Loucy (cell line): Measurements from ENCODE around the gene FAM98A.

Experiments used
- EZH2phosphoT487 ChIP-seq: fragments of 200-600 bp; IDR thresholded peaks from 2 replicates; pipeline ENCODE4 v1.6.1; 2018; ENCODE audit warnings: antibody characterized with exemption, mild to moderate bottlenecking, moderate library complexity, borderline replicate concordance
- TF ChIP-seq, protein P1 (sequence below): fragments of 200-600 bp; sonication (generic); conservative IDR thresholded peaks from 2 replicates; pipeline ENCODE4 v1.5.1; 2014; ENCODE audit warnings: mild to moderate bottlenecking, antibody characterized with exemption, low read length

DNA sequence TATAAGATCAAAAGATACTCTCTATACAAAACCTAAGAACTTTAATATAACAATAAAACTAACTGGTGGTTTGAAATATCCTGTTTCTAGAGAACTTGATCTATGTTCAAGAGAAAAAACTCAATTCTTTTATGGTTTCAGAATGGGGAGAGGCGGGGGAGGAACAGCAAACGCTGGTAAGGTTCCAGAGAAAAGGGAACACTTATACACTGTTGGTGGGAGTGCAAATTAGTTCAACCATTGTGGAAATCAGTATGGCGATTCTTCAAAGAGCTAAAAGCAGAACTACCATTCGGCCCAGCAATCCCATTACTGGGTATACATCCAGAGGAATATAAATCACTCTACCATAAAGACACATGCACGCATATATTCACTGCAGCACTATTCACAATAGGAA lies 17.2 kb downstream of the FAM98A start:
- TF ChIP-seq, protein P1, sequence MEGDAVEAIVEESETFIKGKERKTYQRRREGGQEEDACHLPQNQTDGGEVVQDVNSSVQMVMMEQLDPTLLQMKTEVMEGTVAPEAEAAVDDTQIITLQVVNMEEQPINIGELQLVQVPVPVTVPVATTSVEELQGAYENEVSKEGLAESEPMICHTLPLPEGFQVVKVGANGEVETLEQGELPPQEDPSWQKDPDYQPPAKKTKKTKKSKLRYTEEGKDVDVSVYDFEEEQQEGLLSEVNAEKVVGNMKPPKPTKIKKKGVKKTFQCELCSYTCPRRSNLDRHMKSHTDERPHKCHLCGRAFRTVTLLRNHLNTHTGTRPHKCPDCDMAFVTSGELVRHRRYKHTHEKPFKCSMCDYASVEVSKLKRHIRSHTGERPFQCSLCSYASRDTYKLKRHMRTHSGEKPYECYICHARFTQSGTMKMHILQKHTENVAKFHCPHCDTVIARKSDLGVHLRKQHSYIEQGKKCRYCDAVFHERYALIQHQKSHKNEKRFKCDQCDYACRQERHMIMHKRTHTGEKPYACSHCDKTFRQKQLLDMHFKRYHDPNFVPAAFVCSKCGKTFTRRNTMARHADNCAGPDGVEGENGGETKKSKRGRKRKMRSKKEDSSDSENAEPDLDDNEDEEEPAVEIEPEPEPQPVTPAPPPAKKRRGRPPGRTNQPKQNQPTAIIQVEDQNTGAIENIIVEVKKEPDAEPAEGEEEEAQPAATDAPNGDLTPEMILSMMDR = no peak
- no peak for TF ChIP-seq EZH2phosphoT487
